ENCODE results near the gene MYOG. TPM values are rescaled to one million over a fixed set of nuclear protein-coding genes. Genes with fewer than 3 reads are reported as not detected.
A peak's percentile ranks its signal among the peaks of the same experiment; 100 is the strongest.

The MYOG gene
- total RNA-seq, 1 donor from 2014 or later, result not detected

DNA sequence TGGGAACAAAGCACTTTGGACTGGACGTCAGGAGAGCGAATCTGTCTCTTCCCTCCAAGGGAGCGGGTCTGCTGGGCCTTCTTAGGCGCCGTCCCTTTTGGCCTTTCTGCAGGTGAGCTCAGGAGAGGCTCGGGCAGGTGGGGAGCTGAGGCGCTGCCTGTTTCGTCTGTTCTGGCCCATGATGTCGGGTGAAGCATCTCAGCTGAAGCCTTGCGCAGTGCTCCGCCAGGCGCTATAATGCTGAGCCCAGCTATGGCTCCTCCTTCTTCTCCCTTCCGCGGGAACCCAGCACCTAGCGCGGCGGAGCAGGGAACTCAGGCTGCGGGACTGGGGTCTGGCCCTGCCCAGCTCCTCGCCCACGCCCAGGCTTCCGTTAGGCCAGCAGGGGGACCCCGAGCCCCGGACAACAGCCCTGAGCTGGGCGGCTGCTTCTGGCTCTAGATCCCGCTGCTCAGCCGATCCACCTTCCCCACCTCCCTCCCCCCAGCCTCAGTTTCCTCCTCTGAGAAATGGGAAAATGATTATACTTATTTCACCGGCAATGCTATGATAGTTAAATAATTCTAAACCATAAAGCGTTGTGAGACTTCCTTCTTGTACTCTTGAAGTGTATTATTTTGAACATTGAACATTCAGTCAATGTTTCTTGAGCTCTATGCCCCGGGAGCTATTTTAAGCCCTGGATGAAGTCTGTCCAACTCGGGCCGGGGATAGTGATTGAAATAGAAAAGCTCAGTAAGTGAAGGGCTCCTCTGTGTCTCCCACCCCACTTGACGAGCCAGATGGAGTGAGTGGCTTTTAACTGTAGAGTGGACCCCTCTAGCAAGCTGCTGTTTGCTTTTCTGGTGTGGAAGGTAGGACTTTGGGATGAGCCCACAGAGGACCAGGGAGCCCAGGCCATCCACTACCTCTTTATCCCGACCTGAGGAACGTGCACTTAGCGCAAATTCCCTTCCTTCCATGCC lies 32.1 kb upstream of the MYOG start:
- Histone ChIP-seq H3K27me3 (ENCODE audit: control insufficient read depth, insufficient read depth, low read length) (peaks cover 18% of the 10 kb centered on the region), H3K4me3 (ENCODE audit: low read depth, low read length) (no peak overlapping the region), H3K36me3 (ENCODE audit: control insufficient read depth, insufficient read depth, low read length) (no peaks in the 10 kb centered on the region)
- no peak for DNase-seq (ENCODE audit: low read depth)
- TF ChIP-seq, protein P1, sequence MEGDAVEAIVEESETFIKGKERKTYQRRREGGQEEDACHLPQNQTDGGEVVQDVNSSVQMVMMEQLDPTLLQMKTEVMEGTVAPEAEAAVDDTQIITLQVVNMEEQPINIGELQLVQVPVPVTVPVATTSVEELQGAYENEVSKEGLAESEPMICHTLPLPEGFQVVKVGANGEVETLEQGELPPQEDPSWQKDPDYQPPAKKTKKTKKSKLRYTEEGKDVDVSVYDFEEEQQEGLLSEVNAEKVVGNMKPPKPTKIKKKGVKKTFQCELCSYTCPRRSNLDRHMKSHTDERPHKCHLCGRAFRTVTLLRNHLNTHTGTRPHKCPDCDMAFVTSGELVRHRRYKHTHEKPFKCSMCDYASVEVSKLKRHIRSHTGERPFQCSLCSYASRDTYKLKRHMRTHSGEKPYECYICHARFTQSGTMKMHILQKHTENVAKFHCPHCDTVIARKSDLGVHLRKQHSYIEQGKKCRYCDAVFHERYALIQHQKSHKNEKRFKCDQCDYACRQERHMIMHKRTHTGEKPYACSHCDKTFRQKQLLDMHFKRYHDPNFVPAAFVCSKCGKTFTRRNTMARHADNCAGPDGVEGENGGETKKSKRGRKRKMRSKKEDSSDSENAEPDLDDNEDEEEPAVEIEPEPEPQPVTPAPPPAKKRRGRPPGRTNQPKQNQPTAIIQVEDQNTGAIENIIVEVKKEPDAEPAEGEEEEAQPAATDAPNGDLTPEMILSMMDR (IDR thresholded peaks at IDR 0.05; ENCODE audit: insufficient read depth, low read length, poor library complexity, severe bottlenecking), result peak; percentile 88

DNA sequence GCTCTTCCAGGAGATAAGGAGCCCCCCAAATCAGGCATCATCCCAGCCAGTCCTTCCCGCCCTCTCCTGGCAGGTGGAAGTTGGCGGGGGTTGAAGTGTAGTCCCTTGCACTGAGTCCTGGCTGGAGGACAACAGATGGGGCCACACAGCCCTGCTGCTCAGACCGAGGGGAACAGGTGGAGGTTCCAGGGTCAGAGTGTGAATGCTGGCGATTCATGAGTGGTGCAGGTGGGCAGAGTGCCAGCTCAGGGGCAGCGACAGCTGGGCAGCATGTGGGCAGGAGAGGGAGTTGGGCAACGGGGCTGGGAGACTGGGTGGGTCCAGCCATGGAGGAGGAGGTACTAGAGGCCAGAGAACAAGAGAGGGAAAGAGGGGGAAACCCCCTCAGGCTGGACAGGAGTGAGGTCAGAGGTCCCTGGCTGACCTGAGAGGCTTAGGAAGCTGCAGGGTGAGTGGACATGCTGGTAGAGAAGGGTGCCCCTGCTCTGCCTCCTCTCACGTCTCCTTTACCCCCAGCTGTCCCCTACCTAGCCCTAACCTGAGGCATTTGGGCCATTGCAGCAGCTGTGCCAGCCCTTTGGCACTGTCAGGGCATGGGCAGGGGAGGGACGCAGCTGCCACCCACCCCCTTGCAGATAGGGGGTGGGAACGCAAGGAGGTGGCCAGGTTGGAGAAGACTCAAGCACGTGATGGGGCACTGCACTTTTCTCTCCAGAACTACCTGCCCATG lies 30.4 kb upstream of the MYOG start:
- Histone ChIP-seq H3K4me3 (ENCODE audit: low read depth, low read length) (no peak overlapping the region), H3K27me3 (ENCODE audit: control insufficient read depth, insufficient read depth, low read length) (peaks cover 25% of the 10 kb centered on the region), H3K36me3 (ENCODE audit: control insufficient read depth, insufficient read depth, low read length) (no peaks in the 10 kb centered on the region)
- no peak for DNase-seq (ENCODE audit: low read depth)
- TF ChIP-seq, protein P1 (IDR thresholded peaks at IDR 0.05; ENCODE audit: insufficient read depth, low read length, poor library complexity, severe bottlenecking), result no peak

DNA sequence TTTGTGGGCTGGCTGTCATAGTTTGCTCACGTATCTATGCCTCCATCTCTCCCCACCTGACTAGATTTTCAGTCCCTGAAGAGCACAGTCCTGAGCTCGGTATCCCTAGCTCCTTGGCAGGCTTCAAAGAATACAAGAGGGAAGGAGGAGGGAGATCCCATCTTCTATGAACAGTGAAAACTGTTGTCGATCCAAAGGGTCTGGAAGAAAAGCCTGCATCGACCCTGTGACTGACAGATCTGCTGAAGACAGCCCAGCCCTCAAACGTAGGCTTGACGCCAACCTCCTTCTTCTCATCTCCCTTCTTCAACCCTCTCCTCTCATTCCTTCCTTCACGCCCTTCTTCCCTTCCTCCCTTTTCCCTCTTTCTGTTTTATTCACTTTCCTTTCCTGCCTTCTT lies 28.4 kb upstream of the MYOG start:
- TF ChIP-seq, protein P1 (IDR thresholded peaks at IDR 0.05; ENCODE audit: insufficient read depth, low read length, poor library complexity, severe bottlenecking), result no peak
- Histone ChIP-seq H3K4me3 (ENCODE audit: low read depth, low read length) (no peak overlapping the region), H3K27me3 (ENCODE audit: control insufficient read depth, insufficient read depth, low read length) (peaks cover 29% of the 10 kb centered on the region), H3K36me3 (ENCODE audit: control insufficient read depth, insufficient read depth, low read length) (no peaks in the 10 kb centered on the region)
- no peak for DNase-seq (ENCODE audit: low read depth)

DNA sequence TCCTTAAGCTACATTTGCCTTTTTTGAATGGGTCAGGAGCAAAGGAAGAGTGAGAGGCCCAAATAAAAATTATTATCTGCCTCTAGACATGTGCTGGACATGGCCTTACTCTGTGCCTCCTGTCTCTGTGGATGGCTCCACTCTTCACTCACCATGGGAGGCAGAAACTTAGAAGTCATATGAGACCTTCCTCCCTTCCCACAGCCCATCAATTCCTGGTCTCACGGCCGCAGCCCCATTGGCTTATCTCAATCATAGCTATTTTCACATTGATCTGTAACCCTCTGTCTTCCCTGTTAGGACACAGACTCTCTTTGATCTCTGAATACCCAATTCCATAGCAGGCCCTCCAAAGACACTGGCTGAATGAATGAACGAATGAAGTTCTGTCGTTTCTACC lies 27.5 kb upstream of the MYOG start:
- H3K4me3 ChIP-seq (ENCODE audit: low read depth, low read length), result no peak overlapping the region
- peaks cover 29% of the 10 kb centered on the region for H3K27me3 ChIP-seq (ENCODE audit: control insufficient read depth, insufficient read depth, low read length)
- TF ChIP-seq, protein P1 (IDR thresholded peaks at IDR 0.05; ENCODE audit: insufficient read depth, low read length, poor library complexity, severe bottlenecking), result no peak
- H3K36me3 ChIP-seq (ENCODE audit: control insufficient read depth, insufficient read depth, low read length), result no peaks in the 10 kb centered on the region
- DNase-seq (ENCODE audit: low read depth), result no peak

DNA sequence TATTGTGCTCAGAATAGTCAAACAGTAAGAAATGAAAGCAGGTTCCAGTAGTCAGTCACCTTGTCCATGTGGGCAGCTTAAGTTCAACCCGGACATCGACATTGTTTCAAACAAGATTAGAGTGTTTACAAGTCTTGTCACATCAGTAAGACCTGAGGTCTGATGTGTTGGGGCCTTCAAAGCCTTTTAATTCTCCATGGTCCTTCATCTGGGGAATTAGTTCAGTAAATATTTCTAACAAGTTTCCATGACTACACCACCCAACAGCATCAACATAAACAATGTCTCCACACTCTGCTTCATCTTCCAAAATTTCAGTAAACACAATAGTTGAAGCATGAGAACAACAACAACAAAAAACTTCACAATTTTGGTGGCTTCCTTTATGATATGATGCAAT lies 26.7 kb upstream of the MYOG start:
- H3K36me3 ChIP-seq (ENCODE audit: control insufficient read depth, insufficient read depth, low read length), result no peaks in the 10 kb centered on the region
- DNase-seq (ENCODE audit: low read depth), result no peak
- peaks cover 26% of the 10 kb centered on the region for H3K27me3 ChIP-seq (ENCODE audit: control insufficient read depth, insufficient read depth, low read length)
- H3K4me3 ChIP-seq (ENCODE audit: low read depth, low read length), result no peak overlapping the region
- TF ChIP-seq, protein P1 (IDR thresholded peaks at IDR 0.05; ENCODE audit: insufficient read depth, low read length, poor library complexity, severe bottlenecking), result no peak

Measured in kidney epithelial cell (primary cell).